Activated CD8-positive, alpha-beta memory T cell treated with anti-CD3 and anti-CD28 coated beads for 48 hours (primary cell): ENCODE results near the gene GFRA1.
"Not testable (repeated sequence)": the region's sequence is repeated elsewhere in the genome, so short reads cannot be mapped to it uniquely, and the experiment has no call there.

Source experiments
- DNase-seq, 3 experiments: peaks; one replicate each; pipeline ENCODE4 v3.0.0-alpha.2; 2020; ENCODE audit warnings: low read depth in 2 of 3, low spot score in 2 of 3

Gene GFRA1

GRCh38 chr10:116071453-116072148, 201.4 kb downstream of the GFRA1 start:
- no peak for DNase-seq

GRCh38 chr10:116070743-116071320, 202.2 kb downstream of the GFRA1 start:
- DNase-seq, result no peak

- no peak for DNase-seq
Measured at GRCh38 chr10:116069856-116070255, 203.2 kb downstream of the GFRA1 start.

GRCh38 chr10:116067825-116068224, 205.2 kb downstream of the GFRA1 start:
- DNase-seq, result no peak

- DNase-seq, result no peak
Measured at GRCh38 chr10:116063107-116063506, 209.9 kb downstream of the GFRA1 start.

- no peak for DNase-seq
Measured at GRCh38 chr10:116060864-116061263, 212.1 kb downstream of the GFRA1 start.

GRCh38 chr10:116059320-116059719, 213.7 kb downstream of the GFRA1 start:
- no peak for DNase-seq

- no peak for DNase-seq
Measured at GRCh38 chr10:116056445-116057293, 216.3 kb downstream of the GFRA1 start.

GRCh38 chr10:116055917-116056252, 217.1 kb downstream of the GFRA1 start:
- no peak for DNase-seq

GRCh38 chr10:116055252-116055916, 217.6 kb downstream of the GFRA1 start:
- DNase-seq, result no peak

- no peak for DNase-seq
Measured at GRCh38 chr10:116053910-116054309, 219.1 kb downstream of the GFRA1 start.

- not testable (repeated sequence) for DNase-seq
Measured at GRCh38 chr10:116053009-116053730, 219.8 kb downstream of the GFRA1 start.

- DNase-seq, result not testable (repeated sequence)
Measured at GRCh38 chr10:116052522-116052921, 220.5 kb downstream of the GFRA1 start.

- no peak for DNase-seq
Measured at GRCh38 chr10:116049974-116050304, 223.1 kb downstream of the GFRA1 start.

- DNase-seq, result no peak
Measured at GRCh38 chr10:116049158-116049973, 223.6 kb downstream of the GFRA1 start.

GRCh38 chr10:116045366-116046356, 227.3 kb downstream of the GFRA1 start:
- no peak for DNase-seq

GRCh38 chr10:116044801-116045248, 228.2 kb downstream of the GFRA1 start:
- no peak for DNase-seq

GRCh38 chr10:116043861-116044260, 229.1 kb downstream of the GFRA1 start:
- no peak for DNase-seq

- no peak for DNase-seq
Measured at GRCh38 chr10:116043304-116043703, 229.7 kb downstream of the GFRA1 start.
